Right lobe of liver (tissue), 4 donors: ENCODE measurements around the gene MCTP2.

ENCODE experiments used
- CTCF ChIP-seq, 4 donors: fragments of 200-600 bp in 3 of 4; fragments of 450-650 bp in 1 of 4; IDR thresholded peaks; one replicate each; pipeline versions ENCODE4 v1.5.1 to v1.8.0; 2016 to 2022; ENCODE audit warnings: antibody characterized with exemption in 4 of 4, mild to moderate bottlenecking in 2 of 4
- POLR2A ChIP-seq: fragments of 450-650 bp; IDR thresholded peaks from one replicate; pipeline ENCODE4 v1.6.1; 2017; ENCODE audit warnings: antibody characterized with exemption, mild to moderate bottlenecking
- donor health status: DM: no; HTN: no; CAD: no.
- donor health status: DM: no; HTN: no; CAD: no.
- donor health status: DM: no; HTN: yes; CAD: no.

DNA sequence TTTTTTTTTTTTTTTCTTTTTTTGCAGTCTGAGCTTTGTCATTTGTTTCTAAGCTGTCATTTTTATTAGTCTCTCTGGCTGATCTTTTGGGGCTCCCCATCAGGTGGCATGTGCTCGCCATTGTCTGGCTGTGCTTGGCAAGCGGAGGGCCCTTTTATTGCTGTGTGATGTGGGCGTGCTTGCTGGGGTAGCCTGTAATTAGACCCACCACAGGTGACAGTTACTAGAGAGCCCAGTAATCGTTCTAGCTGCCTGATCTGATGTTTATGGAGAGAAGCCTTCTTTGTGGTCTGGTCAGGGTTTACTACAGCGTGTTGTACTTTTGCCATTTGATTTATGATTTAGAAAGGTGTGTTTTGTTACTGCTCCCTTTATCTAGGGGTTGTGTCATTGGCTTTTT, 179.9 kb downstream of the MCTP2 start:
- TF ChIP-seq POLR2A (no peak), CTCF (IDR thresholded peaks at IDR 0.05) (no peak)
